ENCODE measurements around the gene TPX2. TPM values are rescaled to one million over a fixed set of nuclear protein-coding genes. Genes with fewer than 3 reads are reported as not detected.

Gene TPX2
- total and polyA plus RNA-seq, 2 of the 8 experiments (the other 6 are each of a cell fraction or from before 2014, with no cell fraction given), result 43.6 to 125 TPM

DNA sequence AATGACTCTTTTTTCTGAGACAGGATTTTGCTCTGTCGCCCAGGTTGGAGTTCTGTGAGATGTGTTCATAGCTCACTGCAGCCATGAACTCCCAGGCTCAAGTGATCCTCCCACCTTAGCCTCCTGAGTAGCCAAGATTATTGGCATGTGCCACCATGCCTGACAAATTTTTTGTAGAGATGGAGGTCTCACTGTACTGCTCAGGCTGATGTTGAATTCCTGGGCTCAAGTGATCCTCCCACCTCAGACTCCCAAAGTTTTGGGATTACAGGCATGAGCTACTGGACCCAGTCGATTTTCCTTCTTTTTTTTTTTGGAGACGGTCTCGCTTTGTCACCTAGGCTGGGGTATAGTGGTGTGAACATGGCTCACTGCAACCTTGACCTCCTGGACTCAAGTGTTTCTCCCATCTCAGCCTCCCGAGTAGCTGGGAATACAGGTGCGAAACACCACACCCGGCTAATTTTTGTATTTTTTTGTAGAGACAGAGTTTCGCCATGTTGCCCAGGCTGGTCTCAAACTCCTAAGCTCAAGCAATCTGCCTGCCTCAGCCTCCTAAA, 40.8 kb upstream of the TPX2 start:
- Histone ChIP-seq H3K14ac (ENCODE audit: insufficient read length) (no peak overlapping the region), H3K4me1 (replicated peaks in 1 of 4; ENCODE audit: control insufficient read depth in 3 of 4, insufficient read depth in 4 of 4, low read length in 3 of 4) (peaks cover 12 to 21% (median 13%) of the 10 kb centered on the region in 4 experiments), H4K8ac (ENCODE audit: extremely low read depth, insufficient read depth, low read length) (no peak overlapping the region), H4K91ac (replicated peaks; ENCODE audit: insufficient read length, low read length) (no peak overlapping the region), H3K9me3 (ENCODE audit: insufficient read depth in 2 of 2, low read depth in 1 of 2, low read length in 1 of 2) (no peaks in the 10 kb centered on the region), H2BK15ac (ENCODE audit: low read length) (no peak overlapping the region), H2AK5ac (ENCODE audit: low read depth, low read length) (no peak overlapping the region), H2AFZ (ENCODE audit: low read length) (no peak overlapping the region), H3K4ac (replicated peaks; ENCODE audit: insufficient read length, low read depth, low read length) (no peak overlapping the region), H4K20me1 (replicated peaks in 1 of 2; ENCODE audit: control insufficient read depth in 1 of 2, insufficient read depth in 2 of 2, low read length in 2 of 2) (peaks cover 0 to 2% of the 10 kb centered on the region in 2 experiments), H3K79me1 (ENCODE audit: low read depth, low read length) (peaks cover 4% of the 10 kb centered on the region), H3K23me2 (ENCODE audit: low read depth, low read length) (no peaks in the 10 kb centered on the region), H2BK20ac (ENCODE audit: low read length) (no peak overlapping the region), H3K56ac (replicated peaks; ENCODE audit: insufficient read length, low read depth, low read length) (no peak overlapping the region), H2BK5ac (ENCODE audit: low read depth, low read length) (no peak overlapping the region), H3K36me3 (ENCODE audit: control insufficient read depth in 2 of 4, insufficient read depth in 4 of 4, low read length in 3 of 4) (peaks cover 0 to 3% (median 0%) of the 10 kb centered on the region in 4 experiments; a peak in 1 of 8 replicates), H3K79me2 (ENCODE audit: control insufficient read depth in 1 of 2, insufficient read depth in 2 of 2, low read length in 2 of 2) (peaks cover 0 to 56% of the 10 kb centered on the region in 2 experiments; a peak in 2 of 4 replicates), H3K4me2 (ENCODE audit: insufficient read depth in 1 of 2, low read depth in 2 of 2, low read length in 2 of 2) (no peak overlapping the region), H3K4me3 (ENCODE audit: extremely low read depth in 1 of 4, insufficient read depth in 2 of 4, low read depth in 3 of 4, low read length in 4 of 4) (no peak overlapping the region), H3K18ac (ENCODE audit: extremely low read depth, low read length) (no peak overlapping the region), H4K5ac (ENCODE audit: insufficient read length, low read depth, low read length) (no peak overlapping the region), H3K27ac (ENCODE audit: low read depth, low read length) (no peak overlapping the region), H3K27me3 (replicated peaks in 1 of 4; ENCODE audit: control insufficient read depth in 3 of 4, extremely low read depth in 1 of 4, insufficient read depth in 3 of 4, low read length in 3 of 4) (no peaks in the 10 kb centered on the region), H3K23ac (ENCODE audit: insufficient read length) (no peak overlapping the region), H2BK12ac (ENCODE audit: low read depth, low read length) (no peak overlapping the region), H2BK120ac (replicated peaks; ENCODE audit: low read depth, low read length) (no peak overlapping the region), H3K9ac (replicated peaks in 1 of 4; ENCODE audit: extremely low read depth in 1 of 4, low read depth in 3 of 4, low read length in 3 of 4) (no peak overlapping the region)
- FAIRE-seq (no peak), DNase-seq (ENCODE audit: low read depth in 1 of 2, low spot score in 2 of 2) (no peak)
- WGBS, 2 experiments (ENCODE audit: extremely low coverage in 1 of 2, insufficient coverage in 1 of 2, insufficient read length in 1 of 2, insufficient replicate concordance in 2 of 2, low coverage in 1 of 2, low lambda C conversion rate in 2 of 2, missing lambda C conversion rate in 1 of 2), result 96% methylated on average over 8 of the region's 8 CpGs; no CpG with 5 or more reads in 1 of the 2 experiments
- ChIA-PET POLR2A (ENCODE audit: partially characterized antibody) (interaction anchor here (0.6 to 4.8 kb wide), 15 partner anchors 8 to 1388 kb away, joined by 3 to 35 read pairs (median 4); partner anchors contain the start of gene BCL2L1), CTCF (ENCODE audit: partially characterized antibody) (interaction anchor here (0.9 to 6.2 kb wide), 7 partner anchors 11 to 136 kb away, joined by 3 to 40 read pairs (median 4); partner anchors contain the start of gene BCL2L1)
- TF ChIP-seq RAD21 (IDR thresholded peaks at IDR 0.05 in 1 of 2, conservative IDR thresholded peaks at IDR 0.05 in 1 of 2; ENCODE audit: low read depth in 2 of 2, low read length in 2 of 2), result no peak
- no peak for TF ChIP-seq CTCF (IDR thresholded peaks at IDR 0.05; ENCODE audit: control extremely low read depth in 1 of 3, insufficient read depth in 1 of 3, low read depth in 1 of 3, low read length in 3 of 3)
- no peak for TF ChIP-seq CEBPB (IDR thresholded peaks at IDR 0.05; ENCODE audit: low read depth, low read length)
- no peak for TF ChIP-seq CBX8 (IDR thresholded peaks at IDR 0.05; ENCODE audit: borderline replicate concordance, low read depth, low read length)
- no peak for TF ChIP-seq KDM4A (IDR thresholded peaks at IDR 0.05; ENCODE audit: low read depth, low read length, severe bottlenecking)
- no peak for TF ChIP-seq NRF1 (IDR thresholded peaks at IDR 0.05; ENCODE audit: low read depth, low read length)
- no peak for TF ChIP-seq TBP (IDR thresholded peaks at IDR 0.05; ENCODE audit: low read depth, low read length)
- TF ChIP-seq JUND (IDR thresholded peaks at IDR 0.05; ENCODE audit: low read length), result no peak
- no peak for TF ChIP-seq CTBP2 (IDR thresholded peaks at IDR 0.05; ENCODE audit: borderline replicate concordance, insufficient read depth, insufficient read length, low read length)
- no peak for TF ChIP-seq CHD1 (IDR thresholded peaks at IDR 0.05; ENCODE audit: low read depth, low read length)
